ENCODE results near the gene CDK5RAP2.

Gene CDK5RAP2

DNA sequence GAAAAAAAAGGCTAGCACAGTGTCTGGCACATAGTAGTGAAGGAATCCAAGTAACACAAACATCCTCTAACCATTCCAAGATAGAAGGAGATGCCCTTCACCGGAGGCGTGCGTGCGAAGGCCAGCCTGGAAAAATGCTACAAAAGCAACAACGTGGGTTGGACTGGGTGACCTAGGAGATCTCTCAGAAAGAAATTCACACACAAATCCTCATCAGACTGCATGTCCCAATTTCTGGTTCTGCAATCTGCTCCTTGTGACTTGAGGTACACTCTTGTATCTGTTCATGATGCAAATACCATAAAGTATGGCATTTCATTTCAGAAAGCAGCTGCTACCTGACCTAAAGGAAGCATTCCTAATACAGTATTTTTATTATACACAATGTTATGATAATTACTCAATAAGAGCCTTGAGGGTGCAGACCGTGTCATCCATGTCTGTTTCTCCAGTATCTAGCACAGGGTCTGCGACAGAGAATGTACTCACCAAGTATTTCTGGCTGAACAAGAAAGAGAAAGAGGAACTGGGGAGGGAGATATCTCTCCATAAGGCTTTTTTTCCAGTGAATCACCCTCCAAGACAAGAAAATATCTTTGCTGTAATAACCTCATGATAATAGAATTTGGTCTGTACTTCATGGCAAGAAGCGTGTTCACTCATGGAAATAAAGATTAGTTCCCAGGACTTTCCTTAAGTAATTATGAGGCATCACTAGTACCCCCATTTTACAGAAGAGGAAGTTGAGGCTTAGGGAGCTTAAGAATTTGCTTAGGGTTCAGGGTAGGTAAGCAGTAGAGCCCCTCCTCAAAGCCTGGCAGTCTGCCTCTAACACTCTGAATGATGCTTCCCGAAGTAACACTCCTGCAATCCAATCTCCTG is 138.3 kb downstream of the CDK5RAP2 start:
- DNase-seq (ENCODE audit: low read depth), result no peak
- TF ChIP-seq POLR2A (IDR thresholded peaks at IDR 0.05; ENCODE audit: extremely low read depth, insufficient read length) (no peak), MYC (IDR thresholded peaks at IDR 0.05; ENCODE audit: low read depth, low read length) (no peak)
- H3K4me3 ChIP-seq (ENCODE audit: low read depth, low read length), result no peak overlapping the region

DNA sequence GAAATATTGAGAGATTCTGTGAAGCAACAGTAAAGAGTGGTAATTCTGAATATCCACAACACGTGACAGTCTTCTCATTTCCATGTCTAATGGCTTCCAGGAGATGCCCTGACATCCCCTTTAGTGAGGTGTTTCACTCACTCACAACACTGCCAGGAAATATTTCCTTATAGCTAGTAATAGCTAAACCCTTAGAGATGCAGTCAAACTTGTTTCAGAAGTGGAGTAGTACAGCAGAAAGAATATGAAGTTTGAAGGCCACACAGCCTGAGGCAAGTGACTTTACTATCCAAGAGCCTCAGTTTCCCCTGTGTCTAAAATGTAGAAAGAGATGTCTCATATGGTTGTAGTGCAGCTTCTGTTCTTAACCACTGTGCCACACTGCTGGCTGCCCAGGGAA is 139.2 kb downstream of the CDK5RAP2 start:
- no peak overlapping the region for H3K4me3 ChIP-seq (ENCODE audit: low read depth, low read length)
- DNase-seq (ENCODE audit: low read depth), result no peak
- TF ChIP-seq MYC (IDR thresholded peaks at IDR 0.05; ENCODE audit: low read depth, low read length), result no peak

GRCh38 chr9:120439926-120440325 is 140.0 kb downstream of the CDK5RAP2 start:
- TF ChIP-seq CTCF (IDR thresholded peaks at IDR 0.05; ENCODE audit: low read depth, low read length) (no peak), POLR2A (IDR thresholded peaks at IDR 0.05; ENCODE audit: extremely low read depth, insufficient read length) (no peak), MAX (IDR thresholded peaks at IDR 0.05; ENCODE audit: low read depth, low read length) (no peak), MYC (IDR thresholded peaks at IDR 0.05; ENCODE audit: low read depth, low read length) (no peak)
- no peak overlapping the region for H3K4me3 ChIP-seq (ENCODE audit: low read depth, low read length)
- DNase-seq (ENCODE audit: low read depth), result no peak

DNA sequence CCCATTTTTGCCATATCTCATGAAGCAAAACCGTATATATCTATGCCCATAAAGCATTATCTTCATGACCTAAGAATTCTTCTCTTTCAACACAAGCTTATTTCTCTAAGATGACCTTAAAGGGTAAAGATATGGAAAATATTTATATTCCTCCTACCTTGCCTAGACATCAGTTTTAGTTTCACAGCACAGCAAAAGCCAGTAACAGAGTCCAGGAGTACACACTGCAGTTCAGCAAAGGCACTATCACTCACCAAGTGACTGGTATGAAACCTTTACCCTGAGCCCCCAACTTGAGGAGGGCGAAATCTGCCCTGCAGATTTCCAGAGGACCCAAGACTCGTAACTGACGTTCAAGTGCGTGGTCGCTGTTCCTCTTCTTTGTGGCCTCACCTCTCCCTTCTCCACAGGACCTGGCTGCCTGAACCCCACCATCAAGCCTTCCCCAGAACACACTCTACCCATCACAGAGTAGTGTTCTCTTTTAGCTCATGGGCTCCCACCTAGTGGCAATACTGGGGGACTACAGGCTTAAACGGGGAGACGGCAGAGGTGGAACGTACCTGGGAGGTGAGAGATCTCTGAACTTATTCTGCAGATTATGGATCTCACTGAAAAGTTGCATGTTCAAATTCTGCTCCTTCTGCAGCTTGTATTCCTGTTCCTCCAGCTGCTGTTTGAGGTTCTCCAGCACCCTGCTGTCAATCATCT is 141.0 kb downstream of the CDK5RAP2 start:
- H3K4me3 ChIP-seq (ENCODE audit: low read depth, low read length), result no peak overlapping the region
- no peak for TF ChIP-seq POLR2A (IDR thresholded peaks at IDR 0.05; ENCODE audit: extremely low read depth, insufficient read length)
- peak; percentile 63 for TF ChIP-seq CTCF (IDR thresholded peaks at IDR 0.05; ENCODE audit: low read depth, low read length)
- TF ChIP-seq MAX (IDR thresholded peaks at IDR 0.05; ENCODE audit: low read depth, low read length), result no peak
- peak; percentile 49 for DNase-seq (ENCODE audit: low read depth)

DNA sequence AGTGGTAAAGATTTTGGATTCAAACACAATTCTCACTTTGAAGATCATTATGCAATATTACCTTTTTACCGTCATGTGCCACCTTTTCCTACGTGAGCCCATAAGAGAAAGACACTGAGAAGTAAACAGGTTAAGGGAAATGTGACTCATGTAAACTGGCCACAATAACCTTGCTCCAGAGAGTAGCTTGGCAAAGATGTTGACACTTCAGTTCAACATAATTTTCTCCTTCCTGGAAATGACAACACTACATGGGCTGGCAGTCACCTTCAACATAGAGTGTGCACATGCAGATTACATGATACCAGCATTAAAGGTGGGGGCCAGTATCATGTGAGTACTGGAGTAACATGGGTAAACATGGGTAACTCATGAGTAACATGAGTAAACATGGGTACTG is 141.9 kb downstream of the CDK5RAP2 start:
- DNase-seq (ENCODE audit: low read depth), result peak; percentile 22
- no peak for TF ChIP-seq POLR2A (IDR thresholded peaks at IDR 0.05; ENCODE audit: extremely low read depth, insufficient read length)
- no peak for TF ChIP-seq MYC (IDR thresholded peaks at IDR 0.05; ENCODE audit: low read depth, low read length)
- TF ChIP-seq MAX (IDR thresholded peaks at IDR 0.05; ENCODE audit: low read depth, low read length), result no peak
- TF ChIP-seq CTCF (IDR thresholded peaks at IDR 0.05; ENCODE audit: low read depth, low read length), result no peak
- H3K4me3 ChIP-seq (ENCODE audit: low read depth, low read length), result no peak overlapping the region

DNA sequence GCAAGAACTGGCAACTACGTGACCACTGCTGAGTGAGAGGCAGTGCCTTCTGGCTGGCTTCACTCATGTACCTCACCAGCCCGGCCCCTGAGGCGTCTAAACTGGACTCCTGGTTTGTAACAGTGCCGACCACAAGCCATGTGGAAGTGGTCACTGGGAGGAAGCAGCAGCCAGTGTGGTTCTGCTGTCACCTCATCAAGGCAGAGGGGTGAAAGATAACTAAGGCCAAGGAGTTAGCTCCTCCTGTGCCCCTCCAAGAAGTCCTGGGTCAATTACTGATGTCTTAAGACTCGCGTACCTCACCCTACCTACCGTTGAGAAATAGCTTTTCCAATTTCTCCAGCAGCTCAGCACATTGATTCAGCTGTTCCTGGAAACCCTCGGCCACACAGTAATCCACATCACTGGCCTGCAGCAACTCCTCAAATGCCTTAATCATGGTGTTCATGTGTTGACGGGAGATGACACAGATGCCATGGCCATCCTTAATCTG is 142.9 kb downstream of the CDK5RAP2 start:
- H3K4me3 ChIP-seq (ENCODE audit: low read depth, low read length), result no peak overlapping the region
- TF ChIP-seq POLR2A (IDR thresholded peaks at IDR 0.05; ENCODE audit: extremely low read depth, insufficient read length), result no peak
- TF ChIP-seq MAX (IDR thresholded peaks at IDR 0.05; ENCODE audit: low read depth, low read length), result peak; percentile 63; the same call in 1 of the 2 replicates
- no peak for TF ChIP-seq CTCF (IDR thresholded peaks at IDR 0.05; ENCODE audit: low read depth, low read length)
- DNase-seq (ENCODE audit: low read depth), result peak; percentile 84

Measured in NB4 (cell line).